Measurements from ENCODE around the gene GYPC. TPM values are rescaled to one million over a fixed set of nuclear protein-coding genes. Genes with fewer than 3 reads are reported as not detected.

The GYPC gene
- total RNA-seq, 1 experiment from 2014 or later: 28.1 TPM

DNA sequence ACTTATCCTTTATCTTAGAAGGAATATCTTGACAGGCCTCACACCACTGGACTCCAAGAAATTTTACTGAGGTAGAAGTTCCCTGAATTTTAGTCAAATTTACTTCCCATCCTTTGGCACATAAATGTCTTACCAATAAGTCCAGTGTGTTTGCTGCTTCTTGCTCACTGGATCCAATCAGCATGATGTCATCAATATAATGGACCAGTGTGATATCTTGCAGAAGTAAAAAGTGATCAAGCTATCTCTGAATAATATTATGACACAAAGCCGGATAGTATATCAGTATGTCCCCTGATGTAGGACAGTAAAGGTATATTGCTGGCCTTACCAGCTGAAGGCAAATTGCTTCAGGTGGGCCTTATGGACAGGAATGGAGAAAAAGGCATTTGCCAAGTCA, 6.9 kb upstream of the GYPC start (continued):
- TF ChIP-seq, protein P1, sequence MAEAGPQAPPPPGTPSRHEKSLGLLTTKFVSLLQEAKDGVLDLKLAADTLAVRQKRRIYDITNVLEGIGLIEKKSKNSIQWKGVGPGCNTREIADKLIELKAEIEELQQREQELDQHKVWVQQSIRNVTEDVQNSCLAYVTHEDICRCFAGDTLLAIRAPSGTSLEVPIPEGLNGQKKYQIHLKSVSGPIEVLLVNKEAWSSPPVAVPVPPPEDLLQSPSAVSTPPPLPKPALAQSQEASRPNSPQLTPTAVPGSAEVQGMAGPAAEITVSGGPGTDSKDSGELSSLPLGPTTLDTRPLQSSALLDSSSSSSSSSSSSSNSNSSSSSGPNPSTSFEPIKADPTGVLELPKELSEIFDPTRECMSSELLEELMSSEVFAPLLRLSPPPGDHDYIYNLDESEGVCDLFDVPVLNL (CRISPR knock-in tag; IDR thresholded peaks at IDR 0.05; ENCODE audit: borderline replicate concordance, low read depth): no peak

GRCh38 chr2:126650994-126651393, 5.0 kb upstream of the GYPC start:
- ChIA-PET POLR2A (no interaction called here), CTCF (interaction anchor here (1.9 kb wide), 1 partner anchor 123 kb away, joined by 4 read pairs; no protein-coding TSS in a partner anchor)
- Mint-ChIP-seq H3K4me1 (peaks cover 12% of the 10 kb centered on the region), H3K9me3 (peaks cover 29% of the 10 kb centered on the region), H3K27ac (no peak overlapping the region), H3K36me3 (no peaks in the 10 kb centered on the region), H3K27me3 (ENCODE audit: low read depth) (peaks cover 12% of the 10 kb centered on the region), H3K4me3 (no peak overlapping the region)
- DNase-seq (ENCODE audit: low spot score) (no peak), ATAC-seq (no peak)
- no peak for TF ChIP-seq SMAD3 (CRISPR knock-in tag; IDR thresholded peaks at IDR 0.05; ENCODE audit: borderline replicate concordance)
- no peak for TF ChIP-seq CBFB (CRISPR knock-in tag; IDR thresholded peaks at IDR 0.05; ENCODE audit: low read depth)
- TF ChIP-seq, protein P2, sequence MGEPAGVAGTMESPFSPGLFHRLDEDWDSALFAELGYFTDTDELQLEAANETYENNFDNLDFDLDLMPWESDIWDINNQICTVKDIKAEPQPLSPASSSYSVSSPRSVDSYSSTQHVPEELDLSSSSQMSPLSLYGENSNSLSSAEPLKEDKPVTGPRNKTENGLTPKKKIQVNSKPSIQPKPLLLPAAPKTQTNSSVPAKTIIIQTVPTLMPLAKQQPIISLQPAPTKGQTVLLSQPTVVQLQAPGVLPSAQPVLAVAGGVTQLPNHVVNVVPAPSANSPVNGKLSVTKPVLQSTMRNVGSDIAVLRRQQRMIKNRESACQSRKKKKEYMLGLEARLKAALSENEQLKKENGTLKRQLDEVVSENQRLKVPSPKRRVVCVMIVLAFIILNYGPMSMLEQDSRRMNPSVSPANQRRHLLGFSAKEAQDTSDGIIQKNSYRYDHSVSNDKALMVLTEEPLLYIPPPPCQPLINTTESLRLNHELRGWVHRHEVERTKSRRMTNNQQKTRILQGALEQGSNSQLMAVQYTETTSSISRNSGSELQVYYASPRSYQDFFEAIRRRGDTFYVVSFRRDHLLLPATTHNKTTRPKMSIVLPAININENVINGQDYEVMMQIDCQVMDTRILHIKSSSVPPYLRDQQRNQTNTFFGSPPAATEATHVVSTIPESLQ (CRISPR knock-in tag; IDR thresholded peaks at IDR 0.05): no peak
- TF ChIP-seq, protein P3, sequence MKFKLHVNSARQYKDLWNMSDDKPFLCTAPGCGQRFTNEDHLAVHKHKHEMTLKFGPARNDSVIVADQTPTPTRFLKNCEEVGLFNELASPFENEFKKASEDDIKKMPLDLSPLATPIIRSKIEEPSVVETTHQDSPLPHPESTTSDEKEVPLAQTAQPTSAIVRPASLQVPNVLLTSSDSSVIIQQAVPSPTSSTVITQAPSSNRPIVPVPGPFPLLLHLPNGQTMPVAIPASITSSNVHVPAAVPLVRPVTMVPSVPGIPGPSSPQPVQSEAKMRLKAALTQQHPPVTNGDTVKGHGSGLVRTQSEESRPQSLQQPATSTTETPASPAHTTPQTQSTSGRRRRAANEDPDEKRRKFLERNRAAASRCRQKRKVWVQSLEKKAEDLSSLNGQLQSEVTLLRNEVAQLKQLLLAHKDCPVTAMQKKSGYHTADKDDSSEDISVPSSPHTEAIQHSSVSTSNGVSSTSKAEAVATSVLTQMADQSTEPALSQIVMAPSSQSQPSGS (CRISPR knock-in tag; IDR thresholded peaks at IDR 0.05; ENCODE audit: borderline replicate concordance, low read depth): no peak
- no peak for TF ChIP-seq SOX15 (CRISPR knock-in tag; IDR thresholded peaks at IDR 0.05)
- TF ChIP-seq OVOL2 (CRISPR knock-in tag; IDR thresholded peaks at IDR 0.05; ENCODE audit: borderline replicate concordance): no peak
- TF ChIP-seq ZNF263 (CRISPR knock-in tag; IDR thresholded peaks at IDR 0.05; ENCODE audit: low read depth): no peak
- TF ChIP-seq, protein P4, sequence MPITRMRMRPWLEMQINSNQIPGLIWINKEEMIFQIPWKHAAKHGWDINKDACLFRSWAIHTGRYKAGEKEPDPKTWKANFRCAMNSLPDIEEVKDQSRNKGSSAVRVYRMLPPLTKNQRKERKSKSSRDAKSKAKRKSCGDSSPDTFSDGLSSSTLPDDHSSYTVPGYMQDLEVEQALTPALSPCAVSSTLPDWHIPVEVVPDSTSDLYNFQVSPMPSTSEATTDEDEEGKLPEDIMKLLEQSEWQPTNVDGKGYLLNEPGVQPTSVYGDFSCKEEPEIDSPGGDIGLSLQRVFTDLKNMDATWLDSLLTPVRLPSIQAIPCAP (CRISPR knock-in tag; IDR thresholded peaks at IDR 0.05): no peak
- TF ChIP-seq, protein P5, sequence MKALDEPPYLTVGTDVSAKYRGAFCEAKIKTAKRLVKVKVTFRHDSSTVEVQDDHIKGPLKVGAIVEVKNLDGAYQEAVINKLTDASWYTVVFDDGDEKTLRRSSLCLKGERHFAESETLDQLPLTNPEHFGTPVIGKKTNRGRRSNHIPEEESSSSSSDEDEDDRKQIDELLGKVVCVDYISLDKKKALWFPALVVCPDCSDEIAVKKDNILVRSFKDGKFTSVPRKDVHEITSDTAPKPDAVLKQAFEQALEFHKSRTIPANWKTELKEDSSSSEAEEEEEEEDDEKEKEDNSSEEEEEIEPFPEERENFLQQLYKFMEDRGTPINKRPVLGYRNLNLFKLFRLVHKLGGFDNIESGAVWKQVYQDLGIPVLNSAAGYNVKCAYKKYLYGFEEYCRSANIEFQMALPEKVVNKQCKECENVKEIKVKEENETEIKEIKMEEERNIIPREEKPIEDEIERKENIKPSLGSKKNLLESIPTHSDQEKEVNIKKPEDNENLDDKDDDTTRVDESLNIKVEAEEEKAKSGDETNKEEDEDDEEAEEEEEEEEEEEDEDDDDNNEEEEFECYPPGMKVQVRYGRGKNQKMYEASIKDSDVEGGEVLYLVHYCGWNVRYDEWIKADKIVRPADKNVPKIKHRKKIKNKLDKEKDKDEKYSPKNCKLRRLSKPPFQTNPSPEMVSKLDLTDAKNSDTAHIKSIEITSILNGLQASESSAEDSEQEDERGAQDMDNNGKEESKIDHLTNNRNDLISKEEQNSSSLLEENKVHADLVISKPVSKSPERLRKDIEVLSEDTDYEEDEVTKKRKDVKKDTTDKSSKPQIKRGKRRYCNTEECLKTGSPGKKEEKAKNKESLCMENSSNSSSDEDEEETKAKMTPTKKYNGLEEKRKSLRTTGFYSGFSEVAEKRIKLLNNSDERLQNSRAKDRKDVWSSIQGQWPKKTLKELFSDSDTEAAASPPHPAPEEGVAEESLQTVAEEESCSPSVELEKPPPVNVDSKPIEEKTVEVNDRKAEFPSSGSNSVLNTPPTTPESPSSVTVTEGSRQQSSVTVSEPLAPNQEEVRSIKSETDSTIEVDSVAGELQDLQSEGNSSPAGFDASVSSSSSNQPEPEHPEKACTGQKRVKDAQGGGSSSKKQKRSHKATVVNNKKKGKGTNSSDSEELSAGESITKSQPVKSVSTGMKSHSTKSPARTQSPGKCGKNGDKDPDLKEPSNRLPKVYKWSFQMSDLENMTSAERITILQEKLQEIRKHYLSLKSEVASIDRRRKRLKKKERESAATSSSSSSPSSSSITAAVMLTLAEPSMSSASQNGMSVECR (CRISPR knock-in tag; IDR thresholded peaks at IDR 0.05; ENCODE audit: borderline replicate concordance): no peak
- no peak for TF ChIP-seq ZNF671 (CRISPR knock-in tag; IDR thresholded peaks at IDR 0.05)
- no peak for TF ChIP-seq NFE2L1 (CRISPR knock-in tag; IDR thresholded peaks at IDR 0.05)
- TF ChIP-seq, protein P6, sequence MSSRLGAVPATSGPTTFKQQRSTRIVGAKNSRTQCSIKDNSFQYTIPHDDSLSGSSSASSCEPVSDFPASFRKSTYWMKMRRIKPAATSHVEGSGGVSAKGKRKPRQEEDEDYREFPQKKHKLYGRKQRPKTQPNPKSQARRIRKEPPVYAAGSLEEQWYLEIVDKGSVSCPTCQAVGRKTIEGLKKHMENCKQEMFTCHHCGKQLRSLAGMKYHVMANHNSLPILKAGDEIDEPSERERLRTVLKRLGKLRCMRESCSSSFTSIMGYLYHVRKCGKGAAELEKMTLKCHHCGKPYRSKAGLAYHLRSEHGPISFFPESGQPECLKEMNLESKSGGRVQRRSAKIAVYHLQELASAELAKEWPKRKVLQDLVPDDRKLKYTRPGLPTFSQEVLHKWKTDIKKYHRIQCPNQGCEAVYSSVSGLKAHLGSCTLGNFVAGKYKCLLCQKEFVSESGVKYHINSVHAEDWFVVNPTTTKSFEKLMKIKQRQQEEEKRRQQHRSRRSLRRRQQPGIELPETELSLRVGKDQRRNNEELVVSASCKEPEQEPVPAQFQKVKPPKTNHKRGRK (CRISPR knock-in tag; IDR thresholded peaks at IDR 0.05; ENCODE audit: borderline replicate concordance): no peak
- TF ChIP-seq, protein P7, sequence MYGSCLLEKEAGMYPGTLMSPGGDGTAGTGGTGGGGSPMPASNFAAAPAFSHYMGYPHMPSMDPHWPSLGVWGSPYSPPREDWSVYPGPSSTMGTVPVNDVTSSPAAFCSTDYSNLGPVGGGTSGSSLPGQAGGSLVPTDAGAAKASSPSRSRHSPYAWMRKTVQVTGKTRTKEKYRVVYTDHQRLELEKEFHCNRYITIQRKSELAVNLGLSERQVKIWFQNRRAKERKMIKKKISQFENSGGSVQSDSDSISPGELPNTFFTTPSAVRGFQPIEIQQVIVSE (CRISPR knock-in tag; IDR thresholded peaks at IDR 0.05; ENCODE audit: borderline replicate concordance): no peak
- no peak for TF ChIP-seq GTF2I (CRISPR knock-in tag; conservative IDR thresholded peaks at IDR 0.05)
- no peak for TF ChIP-seq PRRX2 (CRISPR knock-in tag; IDR thresholded peaks at IDR 0.05)
- no peak for TF ChIP-seq ZBTB21 (CRISPR knock-in tag; IDR thresholded peaks at IDR 0.05; ENCODE audit: borderline replicate concordance)
- TF ChIP-seq CREM (CRISPR knock-in tag; IDR thresholded peaks at IDR 0.05): no peak
- no peak for TF ChIP-seq GRHL2 (CRISPR knock-in tag; IDR thresholded peaks at IDR 0.05; ENCODE audit: insufficient replicate concordance, severe bottlenecking)
- no peak for TF ChIP-seq JAZF1 (CRISPR knock-in tag; IDR thresholded peaks at IDR 0.05)
